SKM-1 treated with dmso at 0.1 percent for 144 hours (cell line): ENCODE data around the gene DDB1.
A peak's percentile ranks its signal among the peaks of the same experiment; 100 is the strongest.

Source experiments
- DNase-seq: peaks from one replicate; lab custom pipeline; 2025; ENCODE audit not compliant: unreplicated experiment; lab: John Stamatoyannopoulos, UW

The DDB1 gene

DNA sequence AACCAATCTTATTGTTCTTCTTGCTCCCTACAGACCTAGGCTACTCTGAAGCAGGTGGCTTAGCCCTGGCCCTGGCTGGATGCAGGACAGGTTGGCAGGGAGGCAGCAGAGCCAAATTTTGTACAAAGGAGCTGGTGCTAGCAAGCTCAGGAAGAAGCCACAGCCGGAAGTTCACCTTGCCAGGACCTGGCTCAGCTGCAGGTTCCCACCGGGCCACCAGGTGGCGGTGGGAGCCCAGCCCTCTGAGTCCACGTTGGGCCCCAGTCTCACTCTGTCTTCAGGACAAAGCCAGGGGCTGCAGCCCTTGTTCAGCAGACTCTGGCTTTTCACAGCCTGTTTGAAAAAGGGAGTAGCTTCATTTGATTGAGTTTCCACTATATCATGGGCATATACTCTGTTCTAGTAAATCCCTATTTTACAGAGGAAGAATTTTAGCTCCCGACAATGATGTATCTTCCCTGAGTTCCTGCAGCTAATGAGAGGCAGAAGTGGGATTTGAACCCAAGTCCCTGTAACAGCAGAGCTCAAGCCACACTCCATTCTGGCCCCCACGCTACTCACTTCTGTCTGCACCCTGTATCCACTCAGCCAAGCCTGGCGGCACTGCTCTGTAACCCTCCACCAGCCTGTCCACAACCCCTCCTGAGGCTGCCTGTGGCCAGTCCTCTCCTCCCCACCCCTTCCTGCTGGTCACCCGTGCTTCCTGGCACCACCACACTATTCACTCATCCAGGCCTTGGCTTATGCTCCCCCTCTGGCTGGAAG lies 3.4 kb upstream of the DDB1 start:
- peak; percentile 70 for DNase-seq

DNA sequence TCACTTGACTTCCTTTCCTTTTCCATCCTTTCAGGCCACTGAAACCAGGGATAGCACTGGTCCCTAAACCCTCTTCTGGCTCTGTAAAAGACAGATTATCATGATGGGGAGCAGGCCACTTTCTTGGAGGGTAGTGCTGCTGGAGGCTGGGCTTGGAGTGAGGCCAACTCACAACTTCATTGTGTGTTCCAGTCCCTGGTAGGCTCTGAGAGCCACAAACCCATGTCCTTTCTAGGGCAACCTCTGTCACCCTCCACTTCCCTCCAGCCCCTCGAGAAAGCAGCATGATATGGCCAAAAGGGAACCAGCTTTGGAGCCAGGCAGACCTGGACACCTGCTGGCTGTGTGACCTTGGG lies 2.4 kb upstream of the DDB1 start:
- DNase-seq: no peak

DNA sequence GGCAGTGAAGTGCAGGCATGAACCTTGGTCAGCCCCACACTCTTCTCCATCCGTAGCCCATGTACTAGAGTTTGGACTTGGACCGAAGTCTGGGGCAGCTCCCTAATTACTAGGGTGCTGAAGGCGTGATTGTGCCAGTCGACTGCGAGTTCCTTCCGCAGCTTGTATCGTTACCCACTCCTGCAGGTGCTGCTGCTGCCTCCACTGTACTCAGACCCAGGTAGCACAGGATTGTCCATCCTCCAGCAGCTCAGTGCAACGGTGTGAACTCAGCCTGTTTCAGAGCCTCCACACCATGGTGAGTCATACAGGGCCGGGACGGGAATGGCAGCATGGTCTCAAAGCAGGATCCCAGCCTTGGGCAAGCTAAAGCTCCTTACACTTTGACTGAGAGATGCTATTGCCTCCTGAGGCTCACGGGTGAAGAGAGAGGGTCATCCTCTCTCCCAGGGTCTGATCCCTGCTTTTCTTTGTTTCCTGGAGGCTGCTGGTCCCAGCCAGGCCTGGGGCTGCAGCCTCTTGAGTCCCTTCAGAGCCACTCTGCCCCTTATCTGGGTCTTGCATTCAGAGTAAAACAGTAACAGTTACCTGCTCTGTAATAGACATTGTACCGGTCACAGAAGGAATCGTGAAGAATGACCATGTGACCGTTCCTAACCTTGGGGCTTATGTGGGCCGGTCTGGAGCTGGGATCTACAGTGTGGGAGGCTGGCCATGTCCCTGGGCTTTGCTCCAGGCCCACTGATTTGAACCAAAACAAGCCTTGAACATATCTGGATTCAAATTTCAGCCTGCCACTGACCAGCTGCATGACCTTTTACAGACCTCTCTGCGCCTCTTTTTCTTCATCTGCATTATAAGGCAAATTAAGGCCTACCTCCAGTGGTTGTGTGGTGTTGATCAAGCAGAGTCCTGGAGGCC lies 1.8 kb upstream of the DDB1 start:
- DNase-seq: no peak

DNA sequence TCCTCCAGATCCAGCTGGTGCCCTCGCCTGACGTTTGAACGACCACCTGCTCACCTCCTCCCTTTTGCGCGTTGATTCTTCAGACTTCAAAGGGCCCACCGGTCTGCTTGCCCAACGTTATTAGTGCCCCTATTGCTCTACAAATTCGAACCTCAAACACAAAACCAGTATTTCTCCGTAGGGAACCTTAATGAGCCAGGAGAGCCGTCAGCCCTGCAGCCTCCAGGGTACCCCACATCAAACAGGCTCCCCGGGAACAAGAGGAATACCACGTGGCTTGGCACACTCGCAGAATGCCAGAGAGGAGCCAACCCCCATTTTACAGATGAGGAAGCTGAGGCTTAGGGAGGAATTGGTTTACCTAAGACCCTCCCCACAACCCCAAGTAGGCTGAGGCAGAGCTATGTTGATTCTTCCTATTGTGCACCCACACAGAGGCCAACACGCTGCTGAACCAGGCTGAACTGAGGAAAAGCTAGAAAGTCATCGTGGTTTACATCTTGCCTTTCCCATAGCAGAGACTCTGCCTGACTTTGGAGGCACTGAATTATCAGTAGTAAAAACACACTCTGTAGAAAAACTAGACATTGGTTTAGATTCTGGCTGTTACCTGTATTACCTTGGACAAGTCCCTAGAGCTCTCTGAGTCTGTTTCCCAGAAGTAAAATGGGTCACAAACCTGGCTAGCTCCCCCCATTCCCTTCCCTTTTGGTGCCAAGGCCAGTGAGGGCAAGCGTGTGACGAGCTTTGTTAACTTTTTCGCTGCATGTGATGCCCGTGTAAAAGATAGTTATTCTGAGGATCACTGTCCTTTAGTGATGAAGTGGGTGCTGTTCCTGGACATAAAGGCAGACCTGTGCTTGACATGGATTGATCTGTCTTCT lies 887 bp upstream of the DDB1 start:
- no peak for DNase-seq

DNA sequence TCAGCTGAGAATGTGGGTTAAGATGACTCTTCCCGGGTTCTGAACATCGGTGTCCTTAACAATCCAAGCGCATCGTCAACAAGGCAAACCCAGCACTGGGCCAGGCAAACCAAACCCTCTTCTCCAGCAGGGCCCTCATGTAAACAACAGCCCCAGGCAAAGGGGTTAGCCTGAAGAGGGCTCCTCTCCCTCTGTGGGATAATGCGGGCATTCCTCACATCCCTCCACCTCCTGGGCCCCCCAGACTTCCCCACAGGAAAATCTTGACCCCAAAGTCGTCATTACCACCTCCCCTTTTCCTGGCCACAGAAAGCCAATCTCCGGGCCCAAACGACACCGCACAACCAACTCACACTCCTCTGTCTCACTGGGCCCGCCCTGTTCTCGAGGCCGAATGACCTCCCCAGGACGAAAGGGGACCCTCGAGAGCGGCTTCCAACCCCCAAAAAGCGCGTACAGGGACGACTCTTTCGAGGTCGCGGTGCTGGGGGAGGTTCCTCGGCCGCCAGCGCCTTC lies 566 bp downstream of the DDB1 start:
- DNase-seq: no peak

DNA sequence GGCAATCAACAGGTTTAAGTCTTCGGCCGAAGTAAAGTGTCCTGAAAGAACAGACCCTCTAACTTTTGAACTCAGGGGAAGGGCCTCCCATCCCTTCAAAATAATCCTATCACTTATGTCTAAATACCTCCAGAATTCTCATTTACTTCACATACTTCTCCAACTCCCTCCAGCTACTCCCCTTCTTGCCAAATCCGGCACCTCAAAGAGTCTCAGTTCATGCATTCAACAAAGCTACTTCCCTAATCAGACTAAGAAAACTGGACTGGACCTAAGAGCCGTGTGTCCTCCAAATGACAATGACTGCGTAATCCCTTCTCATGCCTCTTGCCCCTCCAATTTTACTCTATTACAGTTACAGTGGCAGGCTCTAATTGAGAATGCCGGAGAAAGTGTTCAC lies 1.3 kb downstream of the DDB1 start:
- peak; percentile 29 for DNase-seq

DNA sequence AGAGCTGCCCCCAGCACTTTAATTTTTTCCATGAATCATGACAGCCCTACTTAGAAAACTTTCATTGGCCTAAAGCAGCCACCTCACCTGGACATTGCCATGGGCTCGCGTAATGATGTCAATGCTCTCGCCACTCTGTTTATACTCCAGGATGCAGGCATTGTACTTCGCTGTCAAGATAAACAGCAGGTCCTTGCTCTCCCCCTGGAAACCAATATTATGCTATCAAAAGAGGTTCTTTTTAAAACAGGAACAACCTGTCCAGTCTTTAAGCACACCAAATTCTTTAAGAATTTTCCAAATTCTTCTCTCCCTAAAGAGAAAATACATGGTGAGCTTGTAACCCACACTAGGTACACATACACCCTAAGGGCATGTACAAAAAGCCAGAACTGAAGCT lies 3.0 kb downstream of the DDB1 start:
- no peak for DNase-seq

DNA sequence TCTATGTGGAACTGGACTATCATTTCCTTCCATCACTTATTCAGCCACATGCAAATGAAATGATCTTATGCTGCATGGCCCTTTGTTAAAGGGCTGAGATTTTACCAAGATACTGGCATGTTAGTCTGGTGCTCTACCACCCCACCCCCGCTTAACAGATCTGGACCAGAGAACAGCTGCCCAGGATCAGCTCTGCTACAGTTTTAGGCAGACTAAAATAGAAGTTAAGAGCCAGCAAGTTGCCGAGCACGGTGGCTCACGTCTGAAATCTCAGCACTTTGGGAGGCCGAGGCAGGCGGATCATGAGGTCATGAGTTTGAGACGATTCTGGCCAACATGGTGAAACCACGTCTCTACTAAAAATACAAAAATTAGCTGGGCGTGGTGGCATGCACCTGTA lies 4.6 kb downstream of the DDB1 start:
- no peak for DNase-seq

DNA sequence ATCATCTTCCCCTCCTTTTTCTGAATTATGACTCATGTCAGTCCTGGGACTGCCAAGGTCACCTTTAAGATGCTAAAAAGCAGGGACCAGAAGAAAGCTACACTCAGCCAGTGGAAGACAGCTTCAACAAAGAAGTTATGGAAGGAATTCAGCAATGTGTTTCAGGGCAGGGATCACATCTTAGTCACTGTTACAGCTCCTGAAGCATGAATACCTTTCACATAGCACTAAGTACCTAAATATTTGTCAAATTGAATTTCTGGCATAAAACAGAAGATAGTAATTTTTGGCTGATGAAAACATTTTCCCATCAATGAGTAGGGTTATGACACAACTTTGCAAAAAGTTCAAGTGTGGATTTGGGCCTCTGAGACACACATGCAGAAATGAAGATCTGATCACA lies 5.2 kb downstream of the DDB1 start:
- DNase-seq: no peak

DNA sequence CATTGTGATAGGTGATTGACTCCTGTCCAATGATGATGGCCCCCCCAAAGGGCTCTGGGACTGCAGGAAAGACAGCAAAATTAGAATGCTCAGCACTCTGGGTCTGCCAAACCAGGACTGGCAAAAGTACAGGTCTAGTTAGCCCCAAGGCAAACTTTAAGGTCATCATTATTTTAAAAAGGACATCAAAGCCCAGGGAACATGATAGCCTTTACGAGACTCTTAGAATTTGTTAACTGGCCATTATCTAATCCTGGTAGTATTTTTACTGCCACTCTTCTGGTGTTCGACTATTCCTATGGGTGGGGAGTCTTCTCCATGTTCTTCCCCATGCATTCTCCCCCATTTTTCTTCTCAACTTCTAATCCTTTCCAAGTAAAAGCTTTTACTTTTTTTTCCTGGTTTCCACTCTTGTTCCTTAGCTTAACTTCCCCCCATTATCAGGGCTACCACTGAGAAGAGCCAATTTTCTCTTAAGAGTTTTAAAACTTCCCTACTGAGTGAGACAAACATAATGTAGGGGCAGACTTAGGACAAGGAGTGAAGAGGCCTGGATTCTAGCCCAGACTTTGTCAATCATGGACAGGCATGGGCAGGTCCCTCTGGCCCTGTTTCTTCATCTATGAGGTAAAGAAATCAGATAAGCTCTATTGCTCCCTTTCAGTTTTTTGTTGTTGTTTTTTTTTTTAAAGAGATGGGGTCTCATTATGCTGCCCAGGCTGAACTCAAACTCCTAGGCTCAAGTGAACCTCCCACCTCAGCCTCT lies 7.1 kb downstream of the DDB1 start:
- DNase-seq: no peak

DNA sequence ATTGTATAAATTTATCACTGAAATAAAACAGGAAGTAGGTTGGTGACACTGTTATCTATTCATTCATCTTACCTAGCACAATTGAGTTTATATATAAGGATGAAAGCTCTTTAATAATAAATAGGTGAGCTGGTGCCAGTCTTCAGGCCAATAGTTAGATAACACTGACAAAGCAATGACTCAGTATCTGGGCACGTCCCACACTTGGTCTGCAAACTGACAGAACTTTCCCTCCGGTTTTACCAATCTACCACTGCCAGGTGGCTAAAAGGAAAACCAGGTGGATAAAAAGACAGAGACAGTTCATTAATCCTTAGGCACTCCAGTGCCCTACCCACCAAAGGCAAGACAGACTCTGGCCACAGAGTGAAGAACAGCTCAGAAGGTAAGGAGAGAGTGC lies 17.6 kb downstream of the DDB1 start:
- no peak for DNase-seq

DNA sequence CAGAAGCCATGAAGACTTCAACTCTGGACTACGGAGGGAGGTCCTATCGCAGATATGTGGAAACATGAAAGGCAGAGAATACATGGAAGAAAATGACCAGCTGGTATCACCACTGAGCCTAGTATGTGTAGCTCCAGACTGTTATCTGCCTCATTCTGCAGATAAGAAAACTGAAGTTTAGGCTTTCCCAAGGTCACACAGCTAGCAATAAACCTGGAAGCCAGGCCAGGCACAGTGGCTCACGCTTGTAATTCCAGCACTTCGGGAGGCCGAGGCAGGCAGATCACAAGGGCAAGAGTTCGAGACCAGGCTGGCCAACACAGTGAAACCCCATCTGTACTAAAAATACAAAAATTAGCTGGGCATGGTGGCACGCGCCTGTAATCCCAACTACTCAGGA lies 22.2 kb downstream of the DDB1 start:
- DNase-seq: no peak

DNA sequence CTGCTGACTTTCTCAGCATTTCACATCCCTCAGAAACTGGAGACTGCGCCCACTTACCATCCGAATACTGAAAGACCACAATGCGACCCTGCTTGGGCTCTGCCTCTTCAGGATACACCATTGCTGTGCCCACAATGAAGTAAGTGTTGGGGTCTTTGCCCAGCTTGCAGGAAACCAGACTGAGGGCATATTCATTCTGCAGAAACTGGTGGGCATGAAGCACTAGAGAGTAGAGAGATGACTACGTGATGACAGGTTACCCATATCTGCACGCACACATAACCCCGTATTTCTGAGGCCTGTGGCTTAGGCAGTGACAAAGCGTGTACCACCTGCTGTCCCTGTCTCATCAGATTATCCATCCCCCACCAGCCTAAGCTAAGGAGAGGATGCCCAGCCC lies 23.2 kb downstream of the DDB1 start:
- DNase-seq: no peak

DNA sequence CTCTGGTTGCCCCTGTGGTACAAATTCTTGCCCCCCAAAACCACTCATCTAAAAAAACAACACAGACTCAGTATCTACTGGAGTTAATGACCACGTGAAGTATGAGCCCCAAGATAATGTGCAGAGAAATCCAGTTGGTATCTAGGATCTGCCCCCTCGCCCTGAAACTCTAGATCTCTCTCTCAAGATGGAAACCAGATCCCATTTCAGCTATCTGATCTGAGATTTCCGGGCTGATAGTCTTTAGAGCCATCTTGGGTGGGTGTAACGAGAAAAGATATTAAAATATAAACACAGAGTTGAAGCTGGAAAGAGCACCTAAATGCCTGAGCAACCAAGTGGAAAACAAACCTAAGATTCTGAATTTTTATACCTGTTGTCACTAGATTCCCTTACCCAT lies 23.8 kb downstream of the DDB1 start:
- no peak for DNase-seq

DNA sequence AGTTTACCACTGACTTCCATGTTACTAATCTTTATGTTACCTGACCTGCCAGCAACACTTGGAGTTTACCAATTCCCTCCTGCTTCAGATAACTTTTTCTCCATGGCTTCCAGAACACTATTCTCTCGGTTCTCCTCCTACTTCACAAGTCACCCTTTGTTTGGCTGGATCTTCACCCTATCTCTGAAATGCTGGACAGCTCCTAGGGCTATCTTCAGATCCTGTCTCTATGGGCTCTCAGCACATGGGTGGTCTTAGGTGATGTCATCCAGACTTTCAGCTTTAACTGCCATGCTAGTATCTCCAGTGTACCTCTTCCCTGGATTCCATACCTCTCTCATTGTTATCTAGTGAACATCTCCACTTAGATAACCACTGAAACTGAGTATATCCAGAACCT lies 25.6 kb downstream of the DDB1 start:
- no peak for DNase-seq

DNA sequence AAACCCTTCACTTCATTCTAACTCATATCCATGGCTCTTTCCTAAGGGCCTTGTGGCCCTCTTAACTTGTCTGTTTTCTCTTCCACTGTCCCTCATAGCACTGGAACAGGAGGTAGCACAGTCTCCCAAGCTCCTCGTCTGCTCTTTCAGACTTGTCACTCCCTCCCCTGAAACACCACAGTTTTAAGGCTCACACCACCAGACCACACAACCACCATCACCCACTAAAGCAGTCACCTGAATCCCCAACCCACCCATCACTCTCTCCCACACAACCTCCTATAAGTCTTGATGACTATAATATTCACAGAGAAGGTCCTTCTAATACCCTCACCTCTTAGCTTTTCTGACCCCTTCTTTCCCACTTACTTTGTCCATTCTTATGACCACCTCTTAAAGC lies 26.7 kb downstream of the DDB1 start:
- DNase-seq: no peak

DNA sequence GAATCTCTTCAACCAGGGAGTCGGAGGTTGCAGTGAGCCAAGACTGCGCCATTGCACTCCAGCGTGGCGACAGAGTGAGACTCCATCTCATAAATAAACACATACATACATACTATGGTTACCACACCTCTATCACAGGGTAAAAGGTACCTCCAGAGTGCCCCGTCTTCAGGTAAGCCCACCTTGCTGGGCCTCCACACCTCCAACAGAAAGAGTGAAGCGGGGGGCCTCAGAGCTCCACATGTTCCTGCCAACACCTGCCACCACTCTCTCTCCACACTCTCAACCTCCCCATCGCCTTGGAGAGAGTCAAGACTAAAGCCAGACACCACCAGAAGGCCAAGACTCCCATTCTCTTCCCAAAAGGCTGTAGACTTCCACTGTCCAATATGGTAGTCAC lies 27.5 kb downstream of the DDB1 start:
- DNase-seq: no peak

DNA sequence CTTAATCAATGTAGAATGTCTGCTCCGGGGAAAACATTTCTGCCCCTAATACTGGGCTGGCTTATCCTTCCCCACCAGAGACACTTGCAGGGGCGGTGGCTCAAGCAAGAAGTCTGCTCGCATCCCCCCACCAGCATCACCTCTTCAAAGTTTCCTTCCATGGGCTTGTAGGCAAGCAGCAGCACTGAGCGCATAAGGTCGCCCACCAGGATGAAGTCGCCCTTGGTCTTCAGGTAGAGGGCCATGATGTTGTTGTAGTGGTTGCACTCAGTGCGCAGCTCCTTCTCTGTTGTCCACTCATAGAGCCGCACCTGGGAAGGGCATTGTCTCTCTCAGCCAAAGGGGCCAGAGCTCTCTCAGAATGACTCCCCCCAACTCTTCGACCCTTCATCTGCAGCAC lies 29.2 kb downstream of the DDB1 start:
- DNase-seq: no peak

DNA sequence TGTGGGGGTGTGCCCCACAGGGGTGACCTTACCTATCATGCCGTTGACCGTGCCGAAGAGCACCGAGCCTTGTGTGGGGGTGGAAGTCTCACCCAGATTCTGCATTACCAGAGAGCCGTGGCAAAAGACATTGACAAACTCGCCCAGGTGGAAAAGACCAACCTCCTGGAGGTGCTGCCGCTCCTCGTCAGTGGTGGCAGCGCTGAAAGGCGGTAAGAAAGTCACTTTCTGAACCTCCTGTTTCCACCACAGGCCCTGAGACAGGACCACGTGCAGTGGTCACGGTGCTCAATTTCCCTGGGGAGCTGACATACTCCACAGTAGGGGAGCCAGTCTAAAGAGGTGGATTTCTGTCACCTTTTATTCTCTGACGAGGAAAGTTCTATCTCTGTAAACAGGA lies 30.4 kb downstream of the DDB1 start:
- no peak for DNase-seq

DNA sequence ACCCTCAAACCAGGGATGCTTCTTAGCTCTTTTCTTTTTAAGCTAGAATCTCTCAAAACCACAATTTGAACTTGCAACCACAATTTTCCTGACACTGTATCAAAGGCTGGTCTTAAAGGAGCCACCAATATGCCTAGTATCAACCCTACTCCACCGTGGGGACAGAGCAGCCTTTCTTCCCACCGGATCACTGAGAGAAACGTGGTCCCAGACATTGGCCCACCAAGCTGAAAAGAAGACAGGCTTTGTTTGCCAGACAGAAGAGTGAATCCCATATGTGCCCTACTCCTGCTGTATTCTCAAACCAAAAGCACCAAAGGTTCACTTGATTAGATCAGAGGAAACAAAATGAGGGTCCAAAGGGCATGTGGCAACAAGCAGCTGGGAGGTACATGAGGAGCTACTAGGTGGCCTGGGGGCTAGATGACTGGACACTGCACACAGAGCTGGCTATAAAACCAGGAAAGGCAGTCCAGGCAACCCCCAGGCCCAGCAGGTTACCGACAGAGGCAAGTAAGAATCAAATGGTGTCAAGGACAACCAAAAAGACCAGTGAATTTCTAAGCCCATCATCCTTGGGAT lies 34.2 kb downstream of the DDB1 start:
- no peak for DNase-seq
